H1 (cell line): ENCODE results near the gene EEIG1. TPM values are rescaled to one million over a fixed set of nuclear protein-coding genes. Genes with fewer than 3 reads are reported as not detected.

Experiments
- CTCF ChIA-PET: fragments of 300-600 bp; sonication (Branson Sonifier 250); formaldehyde crosslinking; loops from one replicate; lab custom pipeline; 2021; ENCODE audit not compliant: partially characterized antibody; lab: Charles Lee
- POLR2A ChIA-PET: fragments of 300-600 bp; sonication (Branson Sonifier 250); formaldehyde crosslinking; loops from one replicate; lab custom pipeline; 2021; ENCODE audit warnings: inconsistent platforms; ENCODE audit not compliant: partially characterized antibody; lab: Charles Lee
- DNase-seq, 2 experiments: peaks; one replicate each; pipeline versions ENCODE4 v3.0.0 to v3.0.0-alpha.2; 2010 to 2022; ENCODE audit warnings: low spot score in 2 of 2, low read depth in 1 of 2, mixed read lengths in 1 of 2
- FAIRE-seq: peaks from 2 replicates; lab custom pipeline; 2011; peaks lifted over from hg19 to GRCh38; lab: Jason Lieb, UNC
- H2AFZ ChIP-seq: 2 replicates; pipeline ENCODE4 v1.8.1; 2012; ENCODE audit warnings: low read length, inconsistent platforms
- H2AK5ac ChIP-seq: 2 replicates; pipeline ENCODE4 v1.6.1; 2013; ENCODE audit warnings: low read depth, low read length
- H2BK120ac ChIP-seq: replicated peaks from 2 replicates; pipeline ENCODE3; 2013; ENCODE audit warnings: low read depth, low read length, inconsistent platforms
- H2BK12ac ChIP-seq: 2 replicates; pipeline ENCODE4 v1.6.1; 2013; ENCODE audit warnings: low read depth, low read length
- H2BK15ac ChIP-seq: 2 replicates; pipeline ENCODE4 v1.6.1; 2013; ENCODE audit warnings: low read length
- H2BK20ac ChIP-seq: 2 replicates; pipeline ENCODE4 v1.6.1; 2013; ENCODE audit warnings: low read length
- H2BK5ac ChIP-seq: 2 replicates; pipeline ENCODE4 v1.6.1; 2013; ENCODE audit warnings: low read depth, low read length
- H3K14ac ChIP-seq: 2 replicates; pipeline ENCODE4 v1.6.1; 2013; ENCODE audit warnings: inconsistent platforms; ENCODE audit not compliant: insufficient read length
- H3K18ac ChIP-seq: 2 replicates; pipeline ENCODE4 v1.6.1; 2013; ENCODE audit warnings: low read length; ENCODE audit errors: extremely low read depth
- H3K23ac ChIP-seq: 2 replicates; pipeline ENCODE4 v1.6.1; 2013; ENCODE audit warnings: inconsistent platforms; ENCODE audit not compliant: insufficient read length
- H3K23me2 ChIP-seq: 2 replicates; pipeline ENCODE4 v1.6.1; 2013; ENCODE audit warnings: low read depth, low read length
- H3K27ac ChIP-seq: 2 replicates; pipeline ENCODE4 v1.6.1; 2011; ENCODE audit warnings: low read depth, low read length, inconsistent platforms
- H3K27me3 ChIP-seq, 4 experiments: replicated peaks in 1 of 4; 1 replicate in 1 of 4; 2 replicates in 3 of 4; pipeline versions ENCODE4 v1.6.1 to v1.8.1; 2011 to 2013; ENCODE audit warnings: low read length in 3 of 4, mild to moderate bottlenecking in 3 of 4, inconsistent platforms in 2 of 4, mixed read lengths in 2 of 4, moderate library complexity in 1 of 4; ENCODE audit not compliant: control insufficient read depth in 3 of 4, insufficient read depth in 3 of 4; ENCODE audit errors: extremely low read depth in 1 of 4
- H3K36me3 ChIP-seq, 4 experiments: 2 replicates each; pipeline versions ENCODE4 v1.6.1 to v1.8.1; 2011 to 2013; ENCODE audit warnings: mild to moderate bottlenecking in 4 of 4, low read length in 3 of 4, moderate library complexity in 2 of 4, control low read depth in 1 of 4, inconsistent platforms in 1 of 4; ENCODE audit not compliant: insufficient read depth in 4 of 4, control insufficient read depth in 2 of 4
- H3K4ac ChIP-seq: replicated peaks from 2 replicates; pipeline ENCODE3; 2013; ENCODE audit warnings: low read length, low read depth, mixed read lengths, inconsistent platforms; ENCODE audit not compliant: insufficient read length
- H3K4me1 ChIP-seq, 4 experiments: replicated peaks in 1 of 4; 1 replicate in 1 of 4; 2 replicates in 3 of 4; pipeline versions ENCODE4 v1.6.1 to v1.8.1; 2011 to 2013; ENCODE audit warnings: low read length in 3 of 4, inconsistent platforms in 2 of 4, mixed read lengths in 1 of 4; ENCODE audit not compliant: insufficient read depth in 4 of 4, control insufficient read depth in 3 of 4
- H3K4me2 ChIP-seq, 2 experiments: 2 replicates each; pipeline versions ENCODE4 v1.6.1 to v1.8.1; 2011 to 2013; ENCODE audit warnings: low read depth in 2 of 2, low read length in 2 of 2, control low read depth in 1 of 2, inconsistent platforms in 1 of 2, mild to moderate bottlenecking in 1 of 2; ENCODE audit not compliant: insufficient read depth in 1 of 2
- H3K4me3 ChIP-seq, 4 experiments: fragments of 200-600, 300-600 bp in 1 of 4; sonication (generic), shearing (Covaris generic), sonication (Bioruptor Twin) in 1 of 4; 2 replicates each; pipeline versions ENCODE4 v1.5.1 to v1.8.1; 2011 to 2016; ENCODE audit warnings: low read length in 4 of 4, low read depth in 3 of 4, control low read depth in 2 of 4, inconsistent platforms in 2 of 4, mild to moderate bottlenecking in 2 of 4, mixed read lengths in 1 of 4, moderate library complexity in 1 of 4; ENCODE audit not compliant: insufficient read depth in 2 of 4; ENCODE audit errors: extremely low read depth in 1 of 4
- H3K56ac ChIP-seq: replicated peaks from 2 replicates; pipeline ENCODE3; 2013; ENCODE audit warnings: low read depth, mild to moderate bottlenecking, mixed read lengths, low read length, inconsistent platforms; ENCODE audit not compliant: insufficient read length
- H3K79me1 ChIP-seq: 2 replicates; pipeline ENCODE4 v1.6.1; 2013; ENCODE audit warnings: low read depth, low read length, control low read depth
- H3K79me2 ChIP-seq, 2 experiments: 2 replicates each; pipeline versions ENCODE4 v1.6.1 to v1.8.1; 2012 to 2013; ENCODE audit warnings: low read length in 2 of 2, mild to moderate bottlenecking in 2 of 2, inconsistent platforms in 1 of 2; ENCODE audit not compliant: insufficient read depth in 2 of 2, control insufficient read depth in 1 of 2
- H3K9ac ChIP-seq, 4 experiments: replicated peaks in 1 of 4; 1 replicate in 1 of 4; 2 replicates in 3 of 4; pipeline versions ENCODE4 v1.6.1 to v1.8.1; 2011 to 2013; ENCODE audit warnings: low read depth in 3 of 4, low read length in 3 of 4, control low read depth in 2 of 4, mild to moderate bottlenecking in 2 of 4, moderate library complexity in 2 of 4, inconsistent platforms in 1 of 4; ENCODE audit errors: extremely low read depth in 1 of 4
- H3K9me3 ChIP-seq, 2 experiments: 2 replicates each; pipeline versions ENCODE4 v1.6.1 to v1.8.1; 2012 to 2013; ENCODE audit warnings: mild to moderate bottlenecking in 2 of 2, moderate library complexity in 2 of 2, control low read depth in 1 of 2, inconsistent platforms in 1 of 2, low read depth in 1 of 2, low read length in 1 of 2, mixed read lengths in 1 of 2; ENCODE audit not compliant: insufficient read depth in 2 of 2
- H4K20me1 ChIP-seq, 2 experiments: replicated peaks in 1 of 2; 2 replicates each; pipeline versions ENCODE3 to v1.8.1; 2011 to 2013; ENCODE audit warnings: inconsistent platforms in 2 of 2, low read length in 2 of 2, mild to moderate bottlenecking in 1 of 2; ENCODE audit not compliant: insufficient read depth in 2 of 2, control insufficient read depth in 1 of 2
- H4K5ac ChIP-seq: 2 replicates; pipeline ENCODE4 v1.6.1; 2013; ENCODE audit warnings: low read length, low read depth, mixed read lengths, inconsistent platforms; ENCODE audit not compliant: insufficient read length
- H4K8ac ChIP-seq: 2 replicates; pipeline ENCODE4 v1.8.0; 2013; ENCODE audit warnings: mild to moderate bottlenecking, moderate library complexity, low read length, inconsistent platforms; ENCODE audit not compliant: insufficient read depth; ENCODE audit errors: extremely low read depth
- H4K91ac ChIP-seq: replicated peaks from 2 replicates; pipeline ENCODE3; 2013; ENCODE audit warnings: low read length, mixed read lengths, inconsistent platforms; ENCODE audit not compliant: insufficient read length
- BACH1 ChIP-seq: IDR thresholded peaks from 2 replicates; pipeline ENCODE4 v1.6.1; 2012; ENCODE audit warnings: low read length, improper control_type of control experiment
- CBX5 ChIP-seq: fragments of 300-800, 300-1000 bp; sonication (generic); IDR thresholded peaks from 2 replicates; pipeline ENCODE4 v1.7.1; 2016; ENCODE audit warnings: antibody characterized with exemption, low read length, low read depth
- CEBPB ChIP-seq: IDR thresholded peaks from 2 replicates; pipeline ENCODE4 v1.6.1; 2012; ENCODE audit warnings: low read depth, low read length
- EZH2 ChIP-seq: fragments of 200-600 bp; sonication (generic); IDR thresholded peaks from 2 replicates; pipeline ENCODE4 v1.7.1; 2012; ENCODE audit warnings: low read depth, mild to moderate bottlenecking, moderate library complexity, low read length, inconsistent platforms; ENCODE audit not compliant: severe bottlenecking
- FOSL1 ChIP-seq: IDR thresholded peaks from 2 replicates; pipeline ENCODE4 v1.6.1; 2011; ENCODE audit warnings: mild to moderate bottlenecking, low read depth, low read length, moderate library complexity; ENCODE audit not compliant: insufficient read depth
- GABPA ChIP-seq: IDR thresholded peaks from 2 replicates; pipeline ENCODE4 v1.6.1; 2011; ENCODE audit warnings: mild to moderate bottlenecking, low read length, moderate library complexity, borderline replicate concordance; ENCODE audit not compliant: insufficient read depth
- PHF8 ChIP-seq: fragments of 200-600 bp; sonication (generic); conservative IDR thresholded peaks from 2 replicates; pipeline ENCODE4 v1.7.1; 2012; ENCODE audit warnings: low read depth, mild to moderate bottlenecking, inconsistent platforms, low read length, moderate library complexity
- SP1 ChIP-seq: IDR thresholded peaks from 2 replicates; pipeline ENCODE4 v1.6.1; 2011; ENCODE audit warnings: low read depth, low read length
- SRF ChIP-seq: IDR thresholded peaks from 2 replicates; pipeline ENCODE4 v1.6.1; 2011; ENCODE audit warnings: mild to moderate bottlenecking, low read depth, low read length, moderate library complexity
- TAF7 ChIP-seq: optimal IDR thresholded peaks from 2 replicates; pipeline ENCODE3; 2011; ENCODE audit warnings: low read depth, mild to moderate bottlenecking, inconsistent platforms, low read length, moderate library complexity, borderline replicate concordance
- WGBS, 2 experiments: shearing (Covaris generic) in 1 of 2; methylation state at CpG; one replicate each; pipeline versions ENCODE4 v1.1.6 to v1.1.7; 2013 to 2015; ENCODE audit warnings: low lambda C conversion rate in 2 of 2, mixed read lengths in 2 of 2, inconsistent platforms in 1 of 2, low coverage in 1 of 2, missing lambda C conversion rate in 1 of 2; ENCODE audit not compliant: insufficient replicate concordance in 2 of 2, insufficient coverage in 1 of 2, insufficient read length in 1 of 2; ENCODE audit errors: extremely low coverage in 1 of 2, missing lambda C conversion rate in 1 of 2; 5-methylcytosine and 5-hydroxymethylcytosine counted together
- polyA plus RNA-seq, 7 experiments: library from polyadenylated mRNA; depleted of rRNA in 3 of 7; stranded (reverse) in 5 of 7; unstranded in 2 of 7; fragments of >200 nt in 5 of 7; fragments of 200-250 nt in 2 of 7; gene quantifications; 1 replicate in 5 of 7; 2 replicates in 1 of 7; 4 replicates in 1 of 7; pipeline versions ENCODE4 v1.2.1 to v1.2.3, GENCODE V29; 2011 to 2013; ENCODE audit warnings: missing spikeins in 2 of 7, mixed read lengths in 2 of 7
- total RNA-seq: library from RNA; stranded (reverse); fragmentation: NEBNext Ultra II Directional; extraction: Animal tissue kit (Norgen Biotek cat#: 25700); gene quantifications from 2 replicates; pipeline ENCODE4 v1.2.1, GENCODE V29; 2021

EEIG1 gene
- total and polyA plus RNA-seq, 2 of the 8 experiments (the other 6 are each of a cell fraction or from before 2014, with no cell fraction given): 29.8 to 50.8 TPM

DNA sequence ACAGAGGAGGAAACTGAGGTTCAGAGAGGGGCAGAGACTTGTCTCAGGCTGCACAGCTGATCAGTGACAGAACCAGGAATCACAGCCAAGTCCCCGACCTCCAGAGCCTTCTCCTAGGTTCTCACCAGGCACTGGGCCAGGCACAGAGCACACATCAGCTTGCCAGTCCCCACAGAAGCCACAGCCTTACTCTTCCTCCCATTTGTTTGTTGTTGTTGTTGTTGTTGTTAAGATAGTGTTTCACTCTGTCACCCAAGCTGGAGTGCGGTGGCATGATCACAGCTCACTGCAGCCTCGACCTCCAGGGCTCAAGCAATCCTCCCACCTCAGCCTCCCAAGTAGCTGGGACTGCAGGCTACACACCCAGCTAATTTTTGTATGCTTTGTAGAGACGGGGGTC lies 44.9 kb upstream of the EEIG1 start:
- TF ChIP-seq CEBPB (no peak), BACH1 (no peak), SRF (no peak), CBX5 (no peak), PHF8 (no peak), TAF7 (no peak), SP1 (no peak), FOSL1 (no peak), EZH2 (no peak), GABPA (no peak)
- no peak overlapping the region for H3K9ac ChIP-seq
- H3K27me3 ChIP-seq: no peaks in the 10 kb centered on the region
- POLR2A ChIA-PET: interaction anchor here (0.7 to 1.6 kb wide), 5 partner anchors 10 to 284 kb away, joined by 3 to 4 read pairs (median 3); no protein-coding TSS in a partner anchor
- H3K23me2 ChIP-seq: no peaks in the 10 kb centered on the region
- no peak for DNase-seq
- H2BK120ac ChIP-seq: no peak overlapping the region
- FAIRE-seq: no peak
- no peak overlapping the region for H2BK15ac ChIP-seq
- H4K91ac ChIP-seq: no peak overlapping the region
- H3K27ac ChIP-seq: no peak overlapping the region
- H3K36me3 ChIP-seq: no peaks in the 10 kb centered on the region
- no peaks in the 10 kb centered on the region for H3K9me3 ChIP-seq
- no peak overlapping the region for H2BK12ac ChIP-seq
- no peaks in the 10 kb centered on the region for H3K79me1 ChIP-seq
- H3K4me2 ChIP-seq: no peak overlapping the region
- CTCF ChIA-PET: interaction anchor here (0.7 to 38.5 kb wide), 7 partner anchors 10 to 92 kb away, joined by 3 to 825 read pairs (median 6); partner anchors contain the start of gene DPM2
- no peak overlapping the region for H4K8ac ChIP-seq
- H3K4me1 ChIP-seq: no peaks in the 10 kb centered on the region
- H3K18ac ChIP-seq: no peak overlapping the region
- no peak overlapping the region for H2AFZ ChIP-seq
- H3K4ac ChIP-seq: no peak overlapping the region
- no peak overlapping the region; the same call in 1 of the 2 replicates for H2BK5ac ChIP-seq
- H3K4me3 ChIP-seq: no peak overlapping the region
- 81% methylated on average over 4 of the region's 4 CpGs; no CpG with 5 or more reads in 1 of the 2 experiments for WGBS, 2 experiments
- H4K5ac ChIP-seq: no peak overlapping the region
- H3K23ac ChIP-seq: no peak overlapping the region
- H3K56ac ChIP-seq: no peak overlapping the region
- no peaks in the 10 kb centered on the region for H3K79me2 ChIP-seq
- no peak overlapping the region for H3K14ac ChIP-seq
- H4K20me1 ChIP-seq: no peaks in the 10 kb centered on the region
- H2BK20ac ChIP-seq: no peak overlapping the region
- no peak overlapping the region for H2AK5ac ChIP-seq
